AG09319 (cell line): Measurements from ENCODE around the gene CELF4.
A peak's percentile ranks its signal among the peaks of the same experiment; 100 is the strongest.

Experiments used
- DNase-seq: peaks from one replicate; pipeline ENCODE4 v3.0.0-alpha.2; 2010; ENCODE audit warnings: low read depth; ENCODE audit errors: extremely low read depth
- CTCF ChIP-seq: IDR thresholded peaks from 2 replicates; pipeline ENCODE4 v1.5.1; 2011; ENCODE audit warnings: low read depth, mild to moderate bottlenecking, inconsistent platforms, low read length, moderate library complexity

CELF4 gene

GRCh38 chr18:37541517-37541916 lies 24.1 kb downstream of the CELF4 start:
- no peak for DNase-seq
- TF ChIP-seq CTCF = no peak

- no peak for TF ChIP-seq CTCF
Observed at GRCh38 chr18:37540424-37541138, 25.0 kb downstream of the CELF4 start.

GRCh38 chr18:37539236-37539635 lies 26.4 kb downstream of the CELF4 start:
- no peak for TF ChIP-seq CTCF
- DNase-seq = no peak

More at GRCh38 chr18:37540424-37541138, 25.0 kb downstream of the CELF4 start:
- no peak for DNase-seq

GRCh38 chr18:37538526-37539205 lies 26.9 kb downstream of the CELF4 start:
- DNase-seq = no peak
- no peak for TF ChIP-seq CTCF

- TF ChIP-seq CTCF = peak; percentile 80
- peak; percentile 16 for DNase-seq
Observed at GRCh38 chr18:37537868-37538525, 27.6 kb downstream of the CELF4 start.

GRCh38 chr18:37536656-37537055 lies 28.9 kb downstream of the CELF4 start:
- DNase-seq = no peak
- no peak for TF ChIP-seq CTCF

- no peak for TF ChIP-seq CTCF
- DNase-seq = no peak
Observed at GRCh38 chr18:37535968-37536367, 29.6 kb downstream of the CELF4 start.
